Stimulated activated CD4-positive, alpha-beta T cell treated with anti-CD3 and anti-CD28 coated beads, Interleukin-12 subunit alpha, Interleukin-12 subunit beta, amount 100 ng/mL, for 24 hours (primary cell): Measurements from ENCODE around the gene RAD54L.
"Not testable (repeated sequence)": the region's sequence is repeated elsewhere in the genome, so short reads cannot be mapped to it uniquely, and the experiment has no call there.

Source experiments
- DNase-seq, 2 experiments: peaks; one replicate each; pipeline ENCODE4 v3.0.0-alpha.2; 2020; ENCODE audit warnings: low read depth in 2 of 2

Gene RAD54L

GRCh38 chr1:46241733-46242132, 5.8 kb upstream of the RAD54L start:
- DNase-seq = not testable (repeated sequence)

GRCh38 chr1:46242918-46243317, 4.6 kb upstream of the RAD54L start:
- no peak for DNase-seq

- DNase-seq = not testable (repeated sequence)
Measured at GRCh38 chr1:46243831-46244230, 3.7 kb upstream of the RAD54L start.

GRCh38 chr1:46244656-46245371, 2.7 kb upstream of the RAD54L start:
- DNase-seq = no peak

GRCh38 chr1:46246136-46246535, 1.4 kb upstream of the RAD54L start:
- not testable (repeated sequence) for DNase-seq

- peak; percentile 40 to 49 for DNase-seq
Measured at GRCh38 chr1:46246548-46247435, 771 bp upstream of the RAD54L start.

- peak in 1 of 2 experiments; percentile 52 for DNase-seq
Measured at GRCh38 chr1:46248122-46248920, 758 bp downstream of the RAD54L start.

- no peak for DNase-seq
Measured at GRCh38 chr1:46254668-46255067, 7.1 kb downstream of the RAD54L start.

GRCh38 chr1:46256523-46256922, 9.0 kb downstream of the RAD54L start:
- DNase-seq = no peak

- DNase-seq = no peak
Measured at GRCh38 chr1:46262508-46262907, 14.9 kb downstream of the RAD54L start.

GRCh38 chr1:46263146-46263545, 15.6 kb downstream of the RAD54L start:
- no peak for DNase-seq

- no peak for DNase-seq
Measured at GRCh38 chr1:46268578-46268977, 21.0 kb downstream of the RAD54L start.

- no peak for DNase-seq
Measured at GRCh38 chr1:46274225-46275029, 26.9 kb downstream of the RAD54L start.

GRCh38 chr1:46275030-46275337, 27.4 kb downstream of the RAD54L start:
- DNase-seq = no peak

GRCh38 chr1:46277658-46278373, 30.3 kb downstream of the RAD54L start:
- DNase-seq = no peak

- DNase-seq = no peak
Measured at GRCh38 chr1:46278807-46279206, 31.2 kb downstream of the RAD54L start.

GRCh38 chr1:46280092-46280491, 32.5 kb downstream of the RAD54L start:
- DNase-seq = no peak

GRCh38 chr1:46281021-46281420, 33.5 kb downstream of the RAD54L start:
- DNase-seq = no peak

- DNase-seq = no peak
Measured at GRCh38 chr1:46284058-46284457, 36.5 kb downstream of the RAD54L start.

- no peak for DNase-seq
Measured at GRCh38 chr1:46284597-46285564, 37.3 kb downstream of the RAD54L start.
